Measurements from ENCODE around the gene RAI14.
"Not testable (repeated sequence)": the region's sequence is repeated elsewhere in the genome, so short reads cannot be mapped to it uniquely, and the experiment has no call there.

The RAI14 gene

DNA sequence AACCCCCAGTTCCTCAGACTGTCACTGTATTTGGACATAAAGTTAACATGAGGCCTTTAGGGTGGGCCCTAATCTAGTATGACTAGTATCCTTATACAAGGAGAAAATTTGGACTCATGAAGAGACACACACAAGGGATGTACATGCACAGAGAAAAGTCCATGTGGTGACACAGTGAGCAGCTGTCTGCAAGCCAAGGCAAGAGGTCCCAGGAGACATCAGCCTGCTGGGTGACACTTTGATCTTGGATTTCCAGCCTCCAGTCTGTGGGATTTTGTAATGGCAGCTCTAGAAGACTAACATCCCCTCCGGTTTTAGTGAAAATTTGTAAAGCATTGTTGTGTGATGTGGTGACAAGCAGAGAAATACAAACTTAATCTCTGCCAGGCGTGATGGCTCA lies 66.1 kb downstream of the RAI14 start:
- no peak overlapping the region for H3K4me3 ChIP-seq (ENCODE audit: low read depth, low read length)
- TF ChIP-seq CTCF (IDR thresholded peaks at IDR 0.05; ENCODE audit: insufficient read depth, low read depth, low read length, missing control alignments): no peak
- no peak for DNase-seq (ENCODE audit: low read depth)

- DNase-seq (ENCODE audit: low read depth): no peak
- no peak overlapping the region for H3K4me3 ChIP-seq (ENCODE audit: low read depth, low read length)
- no peak for TF ChIP-seq CTCF (IDR thresholded peaks at IDR 0.05; ENCODE audit: insufficient read depth, low read depth, low read length, missing control alignments)
Measured at GRCh38 chr5:34724741-34725140, 68.6 kb downstream of the RAI14 start.

GRCh38 chr5:34727166-34727749 lies 71.1 kb downstream of the RAI14 start:
- DNase-seq (ENCODE audit: low read depth): not testable (repeated sequence)

GRCh38 chr5:34728236-34728635 lies 72.1 kb downstream of the RAI14 start:
- TF ChIP-seq CTCF (IDR thresholded peaks at IDR 0.05; ENCODE audit: insufficient read depth, low read depth, low read length, missing control alignments): no peak
- DNase-seq (ENCODE audit: low read depth): no peak
- H3K4me3 ChIP-seq (ENCODE audit: low read depth, low read length): no peak overlapping the region

More at GRCh38 chr5:34727166-34727749, 71.1 kb downstream of the RAI14 start:
- H3K4me3 ChIP-seq (ENCODE audit: low read depth, low read length): not testable (repeated sequence)

GRCh38 chr5:34731435-34732232 lies 75.5 kb downstream of the RAI14 start:
- DNase-seq (ENCODE audit: low read depth): no peak
- no peak overlapping the region for H3K4me3 ChIP-seq (ENCODE audit: low read depth, low read length)
- no peak for TF ChIP-seq CTCF (IDR thresholded peaks at IDR 0.05; ENCODE audit: insufficient read depth, low read depth, low read length, missing control alignments)

GRCh38 chr5:34734326-34734725 lies 78.2 kb downstream of the RAI14 start:
- TF ChIP-seq CTCF (IDR thresholded peaks at IDR 0.05; ENCODE audit: insufficient read depth, low read depth, low read length, missing control alignments): no peak
- no peak overlapping the region for H3K4me3 ChIP-seq (ENCODE audit: low read depth, low read length)
- DNase-seq (ENCODE audit: low read depth): no peak

GRCh38 chr5:34735491-34736426 lies 79.6 kb downstream of the RAI14 start:
- no peak for DNase-seq (ENCODE audit: low read depth)
- no peak for TF ChIP-seq CTCF (IDR thresholded peaks at IDR 0.05; ENCODE audit: insufficient read depth, low read depth, low read length, missing control alignments)
- no peak overlapping the region for H3K4me3 ChIP-seq (ENCODE audit: low read depth, low read length)

Data from GM12865 (cell line).